ENCODE data around the gene KLF3.
A peak's percentile ranks its signal among the peaks of the same experiment; 100 is the strongest.

The KLF3 gene

DNA sequence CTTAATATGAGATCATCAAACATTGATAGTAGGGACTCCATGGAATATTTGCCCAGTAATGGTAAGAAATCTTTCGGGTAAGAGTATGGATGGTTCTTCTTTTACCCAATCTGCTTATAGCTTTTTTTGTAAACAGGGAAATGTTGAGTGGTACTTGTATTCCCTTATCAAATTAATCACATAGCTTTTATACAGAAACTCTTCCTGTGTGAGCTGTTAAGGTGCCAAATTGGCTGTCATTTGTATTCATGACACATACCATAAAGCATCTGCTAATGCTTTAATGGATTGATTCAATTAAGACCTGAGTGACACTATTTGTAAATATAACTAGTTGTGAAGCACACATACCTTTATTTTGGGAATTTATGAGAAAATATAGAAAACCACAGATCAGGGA lies 34.2 kb downstream of the KLF3 start:
- DNase-seq (ENCODE audit: low read depth): no peak

DNA sequence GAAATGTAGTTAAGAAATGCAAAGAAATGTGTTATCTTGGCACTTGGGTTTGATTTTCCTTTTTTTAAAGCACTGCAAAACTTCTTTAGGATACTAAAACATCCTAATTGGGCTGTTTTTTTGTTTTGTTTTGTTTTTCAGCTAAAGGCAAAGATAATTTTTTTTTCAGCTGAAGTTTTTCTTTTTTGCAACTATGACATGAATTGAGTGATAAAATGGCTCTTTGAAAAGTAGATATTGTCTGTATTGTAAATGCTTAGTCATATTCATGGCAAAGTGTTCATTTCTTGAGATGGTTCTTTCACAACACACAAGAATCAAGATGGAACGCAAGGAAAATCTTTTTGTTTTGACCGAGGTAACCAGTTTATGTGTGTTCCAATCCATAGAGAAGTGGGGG lies 35.1 kb downstream of the KLF3 start:
- no peak for DNase-seq (ENCODE audit: low read depth)

GRCh38 chr4:38703635-38704034 lies 39.6 kb downstream of the KLF3 start:
- no peak for DNase-seq (ENCODE audit: low read depth)

DNA sequence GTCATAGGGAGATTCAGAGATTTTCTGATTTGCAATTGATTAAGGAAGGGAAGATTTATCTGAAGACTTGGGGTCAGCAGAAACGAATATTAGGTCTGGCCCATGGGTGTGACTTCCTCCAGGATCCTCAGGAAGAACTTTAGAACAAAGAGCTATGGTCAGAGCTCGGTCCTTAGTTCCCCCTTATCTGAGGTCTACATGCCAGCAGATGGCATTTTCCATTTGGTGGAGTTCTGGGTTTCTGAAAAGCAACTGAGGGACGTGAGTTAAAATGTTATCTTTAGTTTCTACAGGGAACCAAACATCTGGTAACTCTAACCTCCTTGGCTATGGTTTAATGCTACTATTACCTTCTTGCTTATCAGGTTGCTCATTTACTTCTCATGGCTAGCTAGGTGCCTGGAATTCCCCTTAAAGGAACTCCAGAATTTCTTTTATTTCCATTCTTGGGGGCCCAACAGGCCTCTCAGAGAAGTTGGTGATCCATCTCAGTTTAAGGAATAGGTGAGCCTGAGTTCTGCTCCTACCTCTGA lies 40.7 kb downstream of the KLF3 start:
- no peak for DNase-seq (ENCODE audit: low read depth)

- DNase-seq (ENCODE audit: low read depth): no peak
Measured at GRCh38 chr4:38706301-38706700, 42.3 kb downstream of the KLF3 start.

GRCh38 chr4:38710053-38710452 lies 46.1 kb downstream of the KLF3 start:
- no peak for DNase-seq (ENCODE audit: low read depth)

DNA sequence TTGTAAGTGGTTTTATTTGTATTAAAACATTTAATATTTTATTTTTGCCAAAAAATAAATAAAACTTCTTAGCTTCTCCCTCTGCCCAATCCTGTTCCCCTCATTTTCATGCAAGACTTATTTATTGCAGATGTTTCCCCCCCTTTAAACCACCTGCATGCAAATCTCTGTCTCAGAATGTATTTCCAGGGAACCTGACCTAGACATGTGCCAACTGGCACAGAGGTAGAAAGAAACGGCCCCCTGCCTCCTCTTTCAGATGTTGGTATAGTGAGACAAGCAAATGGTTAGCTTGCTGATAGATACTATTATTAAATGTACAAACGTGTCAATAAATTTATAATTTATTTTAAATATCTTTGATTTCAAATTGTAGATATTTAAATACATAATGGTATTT lies 47.1 kb downstream of the KLF3 start:
- no peak for DNase-seq (ENCODE audit: low read depth)

DNA sequence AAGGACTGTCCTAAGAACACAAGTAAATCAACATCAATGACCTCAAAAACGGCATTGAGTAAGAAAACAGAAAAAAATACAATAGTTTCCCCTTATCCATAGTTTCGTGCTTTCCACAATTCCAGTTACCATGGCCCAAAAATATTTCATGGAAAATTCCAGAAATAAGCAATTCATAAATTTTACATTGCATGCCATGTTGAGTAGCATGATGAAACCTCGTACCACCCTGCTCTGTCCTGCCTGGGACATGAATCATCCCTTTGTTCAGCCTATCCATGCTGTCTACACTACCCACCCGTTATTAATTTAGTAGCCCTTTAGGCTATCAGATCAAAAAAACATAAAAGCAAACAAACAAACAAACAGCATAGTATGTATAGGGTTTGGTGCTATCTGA lies 51.1 kb downstream of the KLF3 start:
- DNase-seq (ENCODE audit: low read depth): peak; percentile 45

DNA sequence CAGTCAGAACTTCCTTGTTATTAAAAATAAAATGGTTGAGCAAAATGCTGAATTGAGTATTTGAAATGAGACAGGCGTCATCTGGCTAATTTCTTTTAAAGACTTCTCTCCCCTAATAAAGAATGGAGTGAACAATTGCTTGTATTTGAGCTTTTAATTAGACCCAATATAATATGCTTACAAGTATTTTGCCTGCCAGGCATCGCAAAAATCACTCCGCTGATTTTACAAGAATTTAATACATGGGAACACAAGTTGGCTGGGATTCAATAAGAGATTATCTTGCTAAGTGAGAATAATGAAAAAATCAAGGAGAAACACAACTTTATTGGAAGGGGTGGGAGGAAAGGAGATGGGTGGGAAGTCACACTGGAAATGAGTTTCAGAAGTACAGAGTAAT lies 52.3 kb downstream of the KLF3 start:
- DNase-seq (ENCODE audit: low read depth): no peak

GRCh38 chr4:38717604-38718003 lies 53.6 kb downstream of the KLF3 start:
- peak; percentile 66 for DNase-seq (ENCODE audit: low read depth)

DNA sequence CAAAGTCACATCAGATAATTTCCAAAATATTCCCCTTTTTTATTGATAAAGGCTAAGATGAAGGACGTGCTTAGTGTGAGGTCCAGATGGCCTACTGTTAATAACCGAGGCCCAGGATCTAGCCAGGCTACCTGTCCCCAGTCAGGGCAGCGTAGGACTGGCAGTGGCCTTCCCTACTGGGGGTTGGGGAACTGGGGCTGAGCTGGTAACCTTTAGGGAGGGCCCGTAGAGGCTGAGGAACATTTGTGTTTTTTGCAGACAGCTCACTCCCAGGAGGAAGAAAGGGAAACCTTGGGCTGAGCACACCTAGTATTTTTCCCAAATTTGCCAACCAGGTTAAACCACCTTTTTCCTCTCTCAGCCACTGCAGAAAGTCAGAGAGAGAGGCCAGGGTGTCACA lies 59.1 kb downstream of the KLF3 start:
- no peak for DNase-seq (ENCODE audit: low read depth)

GRCh38 chr4:38723726-38724474 lies 59.9 kb downstream of the KLF3 start:
- DNase-seq (ENCODE audit: low read depth): peak; percentile 21

DNA sequence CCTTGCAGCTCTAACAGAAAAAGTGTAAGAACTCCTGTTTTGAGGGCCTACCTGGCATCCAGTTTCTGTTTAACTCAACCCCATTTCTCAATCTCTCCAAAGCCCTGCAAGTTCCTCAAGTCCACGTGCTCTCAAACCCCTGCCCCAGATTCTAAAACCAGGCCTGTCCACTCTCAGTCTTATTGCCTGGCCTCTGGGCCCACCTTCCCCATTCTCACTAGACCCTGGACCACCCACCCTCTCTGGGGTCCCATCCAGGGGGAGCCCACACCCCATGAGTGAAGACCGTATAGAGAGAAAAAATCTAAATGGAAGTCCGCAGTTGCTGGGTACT lies 60.4 kb downstream of the KLF3 start:
- no peak for DNase-seq (ENCODE audit: low read depth)

DNA sequence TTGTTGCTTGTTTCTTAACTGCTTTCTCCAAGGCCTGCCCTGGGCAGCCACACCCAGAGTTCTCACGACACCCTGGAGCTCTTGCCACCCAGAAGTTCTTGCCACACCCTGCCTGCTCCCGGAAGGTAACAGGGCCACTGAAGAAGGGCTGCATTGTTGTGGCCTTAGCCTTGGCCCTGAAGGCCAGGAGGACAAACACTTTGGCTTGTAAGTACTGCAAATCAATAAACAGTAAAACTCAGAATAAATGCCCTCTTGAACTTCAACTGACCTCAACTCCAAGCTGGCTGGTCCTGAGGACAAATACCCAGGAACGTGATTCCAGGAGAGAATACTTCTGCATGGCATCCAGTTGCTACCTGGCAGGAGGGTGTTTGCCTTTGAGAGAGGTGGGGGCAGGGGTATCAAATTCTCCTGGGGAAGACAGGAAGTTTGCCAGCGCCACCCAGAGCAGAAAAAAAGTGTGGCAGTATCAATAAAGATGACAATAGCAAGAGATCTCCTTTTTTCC lies 64.7 kb downstream of the KLF3 start:
- no peak for DNase-seq (ENCODE audit: low read depth)

DNA sequence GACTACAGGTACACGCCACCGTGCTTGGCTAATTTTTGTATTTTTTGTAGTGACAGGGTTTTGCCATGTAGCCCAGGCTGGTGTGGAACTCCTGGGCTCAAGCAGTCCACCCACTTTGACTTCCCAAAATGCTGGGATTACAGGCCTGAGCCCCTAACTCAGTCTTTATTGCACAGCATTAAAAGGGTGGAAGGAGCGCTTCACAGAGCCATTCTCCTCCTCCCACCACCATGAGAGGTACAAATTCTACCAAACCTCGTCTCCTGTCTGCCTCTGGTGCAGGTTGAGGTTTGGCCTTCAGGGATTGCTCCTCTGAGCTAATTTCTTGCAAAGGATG lies 66.5 kb downstream of the KLF3 start:
- DNase-seq (ENCODE audit: low read depth): no peak

- DNase-seq (ENCODE audit: low read depth): peak; percentile 76
Measured at GRCh38 chr4:38730830-38731646, 67.0 kb downstream of the KLF3 start.

- no peak for DNase-seq (ENCODE audit: low read depth)
Measured at GRCh38 chr4:38733663-38734062, 69.7 kb downstream of the KLF3 start.

DNA sequence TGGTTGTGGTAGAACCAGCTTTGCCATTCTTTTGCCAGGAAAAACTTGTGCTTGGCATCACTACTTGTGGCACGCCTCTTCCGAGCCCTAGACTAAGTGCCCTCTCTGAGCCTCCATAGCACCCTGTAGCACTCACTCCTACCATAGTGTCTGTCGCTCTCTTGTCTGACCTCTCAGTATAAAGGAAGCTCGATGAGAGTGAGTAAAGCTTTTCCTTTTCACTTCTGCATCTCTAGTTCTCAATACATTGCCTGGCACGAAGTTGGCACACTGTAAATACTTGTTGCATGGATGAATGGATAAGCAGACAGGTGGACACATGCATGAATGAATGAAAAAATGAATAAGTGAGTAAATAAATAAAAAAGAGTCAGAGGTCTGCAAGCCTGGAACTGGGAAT lies 70.4 kb downstream of the KLF3 start:
- no peak for DNase-seq (ENCODE audit: low read depth)

DNA sequence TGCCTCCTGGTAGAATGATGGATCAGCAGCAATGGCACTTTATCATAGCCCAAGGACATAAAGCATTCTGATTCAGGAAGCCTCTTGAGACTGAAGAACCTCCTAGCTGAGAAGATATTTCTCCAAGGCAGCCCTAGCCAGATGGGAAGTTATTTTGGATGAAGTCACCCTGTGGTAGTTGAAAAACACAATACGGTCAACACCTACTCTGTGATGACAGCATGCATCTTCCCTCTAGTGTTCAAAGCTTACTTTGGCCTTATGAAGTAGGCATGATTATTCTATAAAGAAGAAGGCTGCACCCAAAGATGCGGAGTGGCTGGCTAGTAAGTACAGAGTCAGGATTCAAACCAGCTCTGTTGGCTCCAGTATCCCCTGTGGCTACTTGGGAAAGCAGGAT lies 70.9 kb downstream of the KLF3 start:
- no peak for DNase-seq (ENCODE audit: low read depth)

GRCh38 chr4:38735870-38736269 lies 71.9 kb downstream of the KLF3 start:
- DNase-seq (ENCODE audit: low read depth): no peak

DNA sequence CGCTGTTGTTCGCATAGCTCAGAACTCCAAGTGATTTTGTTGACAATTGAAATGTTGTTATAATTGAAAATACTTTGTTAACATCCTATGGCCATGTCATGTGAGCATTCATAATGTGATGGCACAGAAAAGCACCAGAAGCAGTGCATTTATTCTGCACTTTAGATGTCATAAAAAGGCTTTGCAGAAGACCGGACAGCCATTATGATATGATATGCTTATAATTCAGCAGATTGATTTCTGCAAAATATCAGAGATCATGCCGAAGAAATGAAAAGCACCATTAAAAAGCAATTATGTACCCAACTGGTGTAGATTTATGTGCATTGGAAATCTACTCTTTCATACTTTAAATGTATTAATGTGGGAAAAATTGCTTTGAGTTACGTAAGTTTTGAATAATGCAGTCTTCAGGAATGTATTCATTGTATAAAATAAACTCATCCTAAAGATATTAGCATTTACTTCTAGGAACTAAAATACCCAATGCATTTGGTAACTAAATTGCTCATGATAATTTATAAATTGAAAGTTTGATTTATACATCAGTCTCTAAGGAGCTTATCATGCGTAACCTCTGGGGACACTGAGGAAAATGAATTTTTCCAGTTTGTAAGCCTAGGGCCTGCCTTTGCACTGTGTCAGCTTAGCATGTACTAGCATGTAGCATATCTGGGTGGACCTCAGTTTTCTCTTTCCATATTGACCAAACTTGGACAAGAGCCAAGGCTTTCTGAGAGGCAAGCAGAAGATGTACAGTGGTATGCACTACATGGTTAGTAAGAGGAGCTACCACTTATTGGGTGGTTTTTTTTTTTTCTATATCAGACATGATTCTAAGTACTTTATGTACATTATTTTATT lies 75.2 kb downstream of the KLF3 start:
- no peak for DNase-seq (ENCODE audit: low read depth)

- DNase-seq (ENCODE audit: low read depth): no peak
Measured at GRCh38 chr4:38740303-38740702, 76.3 kb downstream of the KLF3 start.
